ENCODE measurements around the gene RASAL2.
"Not testable (repeated sequence)": the region's sequence is repeated elsewhere in the genome, so short reads cannot be mapped to it uniquely, and the experiment has no call there.

RASAL2 gene

DNA sequence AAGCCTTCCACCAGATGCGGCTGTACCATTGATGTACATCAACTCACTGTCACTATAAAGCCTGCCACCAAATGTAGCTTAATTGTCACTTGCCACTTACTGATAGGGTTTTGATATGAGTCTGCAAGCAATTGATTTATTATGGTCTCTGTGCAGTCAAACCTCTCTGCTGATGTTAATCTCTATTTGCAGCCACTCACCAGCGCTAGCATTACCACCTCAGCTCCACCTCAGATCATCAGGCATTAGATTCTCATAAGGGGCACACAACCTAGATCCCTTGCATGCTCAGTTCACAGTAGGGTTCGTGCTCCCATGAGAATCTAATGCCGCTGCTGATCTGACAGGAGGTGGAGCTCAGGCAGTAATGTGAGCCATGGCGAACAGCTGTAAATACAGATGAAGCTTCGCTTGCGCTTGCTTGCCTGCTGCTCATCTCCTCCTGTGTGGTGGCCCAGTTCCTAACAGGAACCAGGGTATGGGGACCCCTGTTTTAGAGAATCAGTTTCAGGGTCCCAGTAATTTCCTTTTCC, 26.7 kb downstream of the RASAL2 start:
- DNase-seq = not testable (repeated sequence)

DNA sequence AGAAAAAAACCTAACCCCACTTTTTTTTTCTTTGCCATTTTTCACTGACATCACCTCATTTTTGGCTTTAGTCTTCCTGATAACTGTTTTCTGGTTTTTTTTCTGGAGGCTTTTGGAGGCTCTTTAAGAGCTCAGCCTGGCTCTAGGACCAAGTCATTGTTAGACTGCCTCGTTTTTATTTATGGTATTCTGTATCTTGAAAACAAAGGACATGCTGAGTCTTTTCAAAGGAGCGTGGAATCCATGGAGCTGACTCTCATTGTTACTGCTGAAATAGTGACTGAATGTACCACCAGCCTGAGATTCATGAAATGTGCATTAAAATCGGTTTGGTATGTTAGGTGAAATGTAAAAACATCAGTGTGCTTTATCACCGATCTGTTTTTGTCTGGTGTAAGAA, 28.0 kb downstream of the RASAL2 start:
- DNase-seq = no peak

DNA sequence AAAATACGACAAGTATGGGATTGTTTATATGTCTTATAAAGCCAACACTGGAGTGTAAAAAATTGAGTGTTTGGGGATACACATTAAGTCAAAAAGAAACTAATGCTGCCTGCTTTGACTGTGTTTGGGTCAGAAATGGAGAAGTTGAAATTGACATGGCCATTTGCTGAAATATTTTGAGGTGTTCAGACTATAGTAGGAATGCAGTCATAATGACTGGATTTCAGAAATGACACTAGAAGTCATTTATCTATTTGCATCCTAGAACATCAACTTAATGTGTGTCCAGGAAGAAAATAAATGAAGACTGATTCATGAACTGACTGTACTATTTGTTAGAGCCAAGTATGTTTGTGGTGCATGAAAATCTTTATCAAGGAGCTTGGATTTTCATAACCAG, 28.4 kb downstream of the RASAL2 start:
- no peak for DNase-seq

DNA sequence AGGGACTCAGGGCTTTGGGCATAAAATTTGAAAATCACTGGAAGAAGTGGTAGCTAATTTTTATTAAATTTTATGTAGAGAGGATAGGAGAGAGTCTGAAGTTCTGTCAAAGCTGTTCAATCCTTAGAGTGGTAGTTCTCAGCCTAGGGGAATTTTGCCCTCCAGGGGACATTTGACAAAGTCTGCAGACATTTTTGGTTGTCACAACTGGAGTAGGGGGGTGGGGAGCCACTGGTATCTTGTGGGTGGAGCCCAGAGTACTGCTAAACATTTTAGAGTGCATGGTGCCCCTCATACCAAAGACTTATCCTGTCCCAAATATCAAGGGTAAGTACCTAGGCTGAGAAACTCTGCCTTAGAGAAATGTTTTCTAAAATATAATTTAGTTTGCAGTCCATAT, 30.2 kb downstream of the RASAL2 start:
- DNase-seq = no peak

DNA sequence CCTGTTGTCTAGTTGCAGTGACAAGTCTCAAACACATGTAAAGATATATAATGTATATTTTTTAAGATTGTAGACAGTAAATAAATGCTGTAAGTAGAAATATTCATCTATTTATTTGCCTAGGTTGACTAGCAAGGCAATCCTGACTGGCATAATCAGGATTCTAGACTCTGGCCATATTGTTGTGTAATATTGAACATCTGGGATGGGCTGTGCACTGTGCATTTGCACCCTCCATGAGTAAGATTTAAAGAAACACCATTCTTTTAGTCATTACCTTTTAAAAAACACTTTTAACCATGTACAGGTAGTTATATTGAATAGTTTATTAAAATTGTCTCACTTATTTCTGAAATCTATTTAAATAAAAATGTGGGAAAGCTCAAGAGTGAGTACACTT, 32.4 kb downstream of the RASAL2 start:
- DNase-seq = no peak

DNA sequence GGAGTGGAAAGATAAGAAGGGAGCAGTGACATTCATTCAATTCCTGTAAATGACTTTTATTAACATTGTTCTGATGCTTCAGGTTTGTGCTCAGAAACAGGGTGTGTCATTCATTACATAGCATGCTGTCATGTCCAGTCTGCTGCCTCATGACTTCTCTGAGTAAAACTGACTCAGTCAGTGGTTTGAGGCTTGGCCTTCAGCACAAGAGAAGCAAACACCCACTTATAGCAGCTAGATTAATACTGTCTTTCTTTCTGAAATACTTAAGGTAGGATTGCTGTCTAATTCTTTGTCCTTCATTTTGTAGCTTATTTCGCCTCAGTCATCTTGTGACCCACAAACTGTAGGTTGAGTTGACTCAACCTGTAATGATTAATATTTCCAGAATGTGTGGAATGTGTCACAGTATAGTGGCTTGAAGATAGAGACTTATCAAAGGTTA, 32.9 kb downstream of the RASAL2 start:
- DNase-seq = peak; percentile 65

DNA sequence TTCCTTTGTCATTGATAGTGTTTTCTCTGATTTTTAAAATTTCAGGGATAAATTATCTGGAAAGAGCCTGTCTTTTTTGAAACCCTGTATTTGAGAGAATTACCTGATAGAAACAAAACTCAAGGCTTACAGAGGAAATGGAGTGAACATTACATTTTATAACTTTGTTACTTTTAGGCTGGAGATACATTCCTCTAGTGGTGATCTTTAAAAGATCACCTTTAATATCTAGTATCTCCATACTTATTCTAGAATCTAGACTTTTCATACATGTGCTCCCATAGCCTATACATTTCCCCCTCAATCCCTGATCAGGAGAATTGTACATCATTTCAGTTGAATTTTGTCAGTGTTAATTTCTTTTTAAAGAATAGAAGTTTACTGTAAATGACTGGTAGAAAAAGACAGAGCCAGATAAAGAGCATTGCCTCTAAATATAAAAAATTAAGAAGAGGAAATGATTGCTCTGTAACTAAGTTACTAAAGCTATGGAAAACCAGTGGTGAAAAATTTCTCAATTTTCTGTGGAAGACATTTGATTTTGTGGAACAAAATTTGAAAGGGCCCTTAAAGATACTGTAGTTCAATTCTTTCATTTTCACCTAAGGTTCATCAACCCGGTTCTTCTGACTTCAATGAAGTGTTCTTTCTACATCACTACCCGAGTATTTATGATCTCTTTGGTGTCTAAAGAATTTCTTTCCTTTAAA, 33.7 kb downstream of the RASAL2 start:
- DNase-seq = no peak

DNA sequence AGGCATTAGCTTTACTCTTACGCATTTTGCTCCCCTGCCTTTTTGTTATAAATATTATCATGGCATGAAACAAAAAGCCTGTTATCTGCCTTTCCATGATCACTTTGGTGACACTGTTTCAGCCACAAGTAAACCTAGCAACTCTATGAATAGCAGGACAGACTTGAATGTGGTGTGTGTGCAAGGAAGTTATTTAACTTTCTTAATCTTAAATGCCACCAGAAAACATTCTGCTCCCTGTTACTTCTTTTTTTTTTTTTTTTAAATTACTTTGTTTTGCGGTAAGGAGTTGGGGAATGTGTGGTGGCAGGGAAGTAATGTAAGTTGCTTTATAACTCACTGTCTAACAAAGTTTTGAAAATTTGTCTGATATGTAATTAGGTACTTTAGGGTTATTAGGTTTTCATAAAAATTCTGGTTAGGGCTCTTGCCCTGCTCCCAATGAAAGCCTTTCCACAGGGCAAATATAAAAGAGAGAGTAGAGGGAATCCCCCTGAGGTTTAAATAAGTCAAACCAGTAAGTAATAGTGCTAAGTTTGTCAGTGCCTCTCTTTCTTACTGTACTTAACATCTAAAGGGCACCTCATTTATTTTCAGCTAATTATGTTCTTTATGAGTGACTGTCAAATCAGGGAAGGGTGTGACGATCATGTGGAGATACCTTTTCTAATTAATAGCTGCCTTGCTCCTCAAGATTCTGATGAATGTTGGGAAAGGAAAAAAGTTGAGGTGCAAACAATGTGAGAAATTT, 39.5 kb downstream of the RASAL2 start:
- DNase-seq = no peak

DNA sequence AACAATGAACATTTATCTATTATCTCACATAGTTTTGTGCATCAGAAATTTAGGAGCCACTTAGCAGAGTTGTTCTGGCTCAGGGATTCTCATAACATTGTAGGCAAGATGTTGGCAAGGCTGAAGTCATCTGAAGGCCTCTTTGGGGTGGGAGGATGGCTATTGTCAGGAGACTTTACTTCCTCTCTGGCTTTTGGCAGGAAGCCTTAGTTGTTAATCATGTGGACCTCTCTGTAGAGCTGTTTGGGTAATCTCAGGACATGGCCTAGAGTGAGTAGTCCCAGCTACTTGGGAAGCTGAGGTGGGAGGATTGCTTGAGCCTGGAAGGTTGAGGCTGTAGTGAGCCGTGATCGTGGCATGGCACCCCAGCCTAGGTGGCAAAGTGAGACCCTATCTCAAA, 40.2 kb downstream of the RASAL2 start:
- DNase-seq = no peak

DNA sequence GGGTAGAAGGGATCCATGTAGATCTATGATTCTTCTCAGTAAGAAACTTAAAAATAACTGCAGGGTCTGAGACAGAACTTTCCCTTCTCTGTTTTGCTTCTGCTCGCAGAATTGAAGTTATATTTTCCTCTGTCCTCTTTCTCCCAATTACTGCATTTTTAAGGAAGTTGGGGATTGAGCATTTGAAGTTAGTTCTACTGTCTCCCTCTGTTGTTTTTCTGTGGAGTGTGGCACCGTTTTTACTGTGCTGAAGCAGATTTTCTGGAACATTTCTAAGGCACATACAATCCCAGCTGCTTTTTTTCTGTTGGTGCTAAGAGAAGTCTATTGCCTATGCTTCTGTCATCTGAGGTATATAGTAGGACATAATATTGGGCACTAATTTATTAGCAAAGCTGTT, 43.3 kb downstream of the RASAL2 start:
- DNase-seq = no peak

DNA sequence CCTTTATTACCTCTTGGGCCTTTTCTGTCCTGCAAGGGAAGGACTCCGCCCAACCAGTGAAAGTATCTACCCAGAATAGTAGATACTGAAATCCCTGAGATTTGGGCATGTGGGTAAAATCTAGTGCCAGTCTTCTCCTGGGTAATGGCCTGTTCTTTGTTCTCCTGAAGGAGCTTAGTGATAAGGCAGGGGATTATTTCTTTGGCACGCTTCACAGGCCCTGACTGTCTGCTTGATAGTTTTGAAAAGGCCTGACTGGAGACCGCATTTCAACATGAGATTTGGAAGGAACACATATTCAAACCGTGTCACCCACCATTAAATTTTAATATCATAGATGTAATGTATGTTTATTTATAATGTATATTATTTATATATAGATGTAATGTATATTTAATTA, 48.9 kb downstream of the RASAL2 start:
- no peak for DNase-seq

DNA sequence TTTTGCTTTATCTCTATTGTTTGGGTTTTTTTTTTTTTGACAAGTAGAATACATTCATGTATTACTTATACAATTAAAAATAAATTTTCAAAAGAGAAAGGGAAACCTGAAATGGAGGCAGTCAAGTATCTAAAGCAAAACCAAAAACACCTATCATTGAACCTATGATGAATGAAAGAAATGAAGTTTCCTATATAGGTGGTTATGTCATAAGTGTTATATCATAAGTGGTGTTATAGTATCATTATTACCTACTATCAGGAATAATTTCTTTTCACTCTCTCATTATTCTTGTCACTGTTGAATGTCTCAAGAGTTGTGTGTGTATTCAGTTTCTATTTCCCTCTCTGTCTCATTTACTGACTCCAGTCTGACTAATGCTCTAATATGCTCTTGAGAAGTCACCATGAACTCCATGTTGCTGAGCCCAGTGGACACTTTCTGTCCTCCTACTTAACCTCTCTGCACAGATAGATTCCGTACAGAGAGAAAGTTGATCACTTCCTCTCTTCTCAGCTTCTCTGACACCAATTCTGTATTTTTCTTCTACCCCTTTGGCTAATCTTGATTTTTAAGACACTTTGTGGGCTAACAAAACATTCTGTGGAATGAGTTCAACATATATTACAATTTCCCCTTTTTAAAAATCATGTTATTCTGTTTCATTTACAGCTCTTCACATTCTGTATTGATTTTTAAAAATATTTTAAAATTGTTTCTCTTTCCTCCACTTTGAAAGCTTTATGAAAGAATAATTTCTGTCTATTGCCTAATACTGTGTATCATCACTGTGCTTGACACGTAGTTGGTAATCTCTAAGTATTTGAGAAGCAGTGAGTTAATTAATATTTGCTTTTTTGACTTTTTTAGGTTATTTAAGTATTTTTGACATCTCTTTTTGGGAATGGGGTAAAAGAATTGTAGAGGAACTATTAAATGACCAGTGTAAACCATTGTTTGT, 50.1 kb downstream of the RASAL2 start:
- DNase-seq = no peak

DNA sequence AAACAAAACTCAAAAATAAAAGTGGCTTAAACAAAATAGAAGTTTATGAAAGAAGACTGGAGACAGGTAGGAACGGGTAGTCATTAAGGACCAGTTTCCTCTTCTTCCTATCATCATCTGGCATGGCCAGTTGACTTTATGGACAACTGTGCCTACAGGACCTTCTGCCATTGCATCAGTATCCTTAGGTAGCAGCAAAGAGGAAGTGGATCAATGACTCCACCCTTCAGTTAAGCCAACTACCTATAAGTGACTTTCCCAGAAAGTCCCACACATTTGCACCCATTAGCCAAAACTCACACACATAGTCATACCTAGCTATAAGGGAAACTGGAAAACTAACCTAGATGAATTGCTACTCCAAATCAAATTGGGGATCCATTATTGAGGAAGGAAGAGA, 51.7 kb downstream of the RASAL2 start:
- DNase-seq = no peak

DNA sequence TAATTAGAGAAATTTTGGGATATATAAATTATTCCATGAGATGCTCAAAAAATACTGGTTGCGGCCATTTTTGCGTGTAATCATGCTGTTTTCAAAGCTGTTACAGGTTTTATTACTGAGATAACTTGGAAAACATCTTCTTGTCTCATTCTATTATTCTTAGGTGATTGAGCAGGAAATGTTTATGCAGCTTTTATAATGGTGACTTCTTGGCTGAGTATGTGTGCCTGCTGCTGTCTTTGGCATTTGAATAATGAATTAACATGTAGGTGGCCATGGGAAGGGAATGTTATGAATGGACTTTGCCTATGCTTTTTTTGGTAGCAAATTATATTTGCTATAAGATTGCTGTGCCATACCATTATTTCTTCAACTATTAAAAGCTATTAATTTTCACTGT, 52.5 kb downstream of the RASAL2 start:
- no peak for DNase-seq

DNA sequence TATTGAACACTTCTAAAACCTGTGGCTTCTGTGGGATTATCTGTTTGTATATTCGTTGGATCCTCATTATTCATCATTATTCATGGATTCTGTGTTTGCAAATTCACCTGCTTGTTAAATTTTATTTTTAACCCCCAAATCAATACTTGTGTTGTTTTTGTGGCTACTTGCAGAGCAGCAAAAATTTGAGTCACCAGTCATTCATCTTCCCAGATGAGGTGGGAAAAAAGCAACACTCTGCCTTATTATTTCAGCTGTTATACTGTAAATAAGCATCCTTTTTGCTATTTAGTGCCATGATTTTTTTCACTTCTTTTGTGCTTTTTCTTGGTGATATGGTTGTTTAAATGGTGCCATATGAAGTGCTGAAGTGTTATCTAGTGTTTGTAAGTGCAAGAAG, 56.7 kb downstream of the RASAL2 start:
- no peak for DNase-seq

DNA sequence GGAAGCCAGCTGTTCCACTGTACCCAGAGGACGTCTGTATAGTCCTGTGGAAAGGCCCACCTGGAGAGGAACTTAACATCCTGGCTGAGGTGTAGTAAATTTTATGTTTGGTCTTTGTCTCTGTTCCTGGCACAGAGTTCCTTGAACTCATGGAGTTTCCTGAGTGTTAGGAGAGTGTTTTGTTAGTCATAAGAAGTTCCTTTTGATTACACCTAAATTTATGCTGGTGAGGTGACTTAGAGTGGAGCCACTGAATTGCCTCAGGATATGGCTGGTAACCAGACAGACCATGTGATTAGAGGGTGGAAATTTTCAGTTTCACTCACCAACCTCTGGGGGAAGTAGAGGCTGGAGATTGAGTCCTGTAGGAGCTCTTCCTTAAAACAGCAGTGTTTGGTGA, 57.9 kb downstream of the RASAL2 start:
- no peak for DNase-seq

DNA sequence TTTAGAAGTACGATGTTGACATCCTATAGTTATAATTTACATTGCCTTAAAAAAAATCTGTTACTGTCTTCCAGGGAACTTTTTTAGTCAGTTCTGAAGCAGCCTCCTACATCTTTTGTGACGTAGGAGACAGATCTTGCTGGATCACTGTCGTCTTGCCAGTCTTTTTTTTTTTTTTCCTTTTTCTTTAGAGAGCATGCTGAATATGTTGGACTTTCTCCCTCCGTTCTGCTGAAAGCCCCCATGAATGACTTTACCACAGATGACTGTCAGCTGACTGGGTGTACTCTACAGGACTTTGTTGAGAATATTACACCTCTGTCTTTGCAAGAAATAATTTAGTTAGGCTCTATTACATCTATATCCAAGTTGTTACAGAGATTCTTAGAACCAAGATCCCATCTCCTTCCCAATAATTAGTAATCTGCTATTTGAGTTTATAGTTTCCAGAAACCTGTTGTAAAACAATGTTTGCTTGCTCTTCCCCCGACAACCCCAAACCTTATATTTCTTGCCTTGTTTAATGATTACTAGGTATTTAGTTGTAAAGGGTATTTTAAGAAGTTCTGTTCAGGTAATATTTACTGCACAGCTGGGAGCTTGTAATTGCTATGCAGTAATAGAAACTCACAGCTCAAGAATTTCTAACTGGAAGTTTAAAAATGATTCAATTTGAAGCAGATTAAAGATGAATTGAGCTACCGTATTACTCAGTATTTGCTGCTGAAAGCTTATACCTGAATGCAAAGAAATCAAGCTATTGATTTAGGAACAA, 61.8 kb downstream of the RASAL2 start:
- DNase-seq = no peak

DNA sequence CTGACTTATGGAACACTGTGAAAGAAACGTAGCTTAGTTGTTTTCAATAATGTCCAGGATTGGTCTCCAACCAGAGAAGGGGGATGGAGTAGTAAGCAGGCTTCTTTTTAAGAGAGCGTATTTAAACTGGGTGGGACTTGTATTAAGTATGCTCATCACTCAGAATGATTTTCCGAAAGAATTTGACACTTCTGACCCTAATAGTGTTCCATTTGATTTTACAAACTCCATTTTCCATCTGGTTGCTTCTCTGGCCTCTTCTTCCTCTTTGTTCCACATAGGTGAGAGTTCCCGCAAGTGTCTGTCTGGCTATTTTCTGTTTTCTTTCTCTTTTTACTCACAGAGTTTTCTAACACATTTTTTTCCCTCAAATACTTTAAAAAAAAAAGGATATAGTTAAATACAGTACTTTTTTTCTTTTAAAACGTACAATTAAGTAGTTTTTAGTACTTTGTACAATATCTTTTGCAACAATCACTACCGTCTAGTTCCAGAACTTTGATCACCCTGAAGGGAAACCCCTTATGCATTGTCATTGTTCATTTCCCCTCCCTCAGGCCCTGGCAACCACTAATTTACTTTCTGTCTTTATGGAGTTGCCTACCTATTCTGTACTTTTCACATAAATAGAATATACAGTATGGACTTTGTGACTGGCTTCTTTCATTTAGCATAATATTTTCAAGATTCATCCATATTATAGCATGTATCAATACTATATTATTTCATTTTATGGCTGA, 67.0 kb downstream of the RASAL2 start:
- no peak for DNase-seq

DNA sequence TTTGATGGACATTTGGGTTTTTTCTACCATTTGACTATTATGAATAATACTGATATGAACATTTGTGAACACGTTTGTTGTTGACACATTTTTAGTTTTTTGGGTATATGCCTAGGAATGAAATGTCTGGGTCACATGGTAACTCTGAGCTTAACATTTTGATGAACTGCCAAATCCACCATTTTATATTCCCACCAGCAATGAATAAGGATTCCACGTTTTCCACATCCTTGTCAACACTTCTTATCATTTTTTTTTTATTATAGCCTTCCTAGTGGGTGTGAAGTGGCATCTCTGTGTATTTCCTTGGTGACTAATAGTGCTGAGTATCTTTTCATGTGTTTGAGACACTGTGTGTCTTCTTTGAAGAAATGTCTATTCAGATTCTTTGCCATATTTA, 67.6 kb downstream of the RASAL2 start:
- DNase-seq = no peak

DNA sequence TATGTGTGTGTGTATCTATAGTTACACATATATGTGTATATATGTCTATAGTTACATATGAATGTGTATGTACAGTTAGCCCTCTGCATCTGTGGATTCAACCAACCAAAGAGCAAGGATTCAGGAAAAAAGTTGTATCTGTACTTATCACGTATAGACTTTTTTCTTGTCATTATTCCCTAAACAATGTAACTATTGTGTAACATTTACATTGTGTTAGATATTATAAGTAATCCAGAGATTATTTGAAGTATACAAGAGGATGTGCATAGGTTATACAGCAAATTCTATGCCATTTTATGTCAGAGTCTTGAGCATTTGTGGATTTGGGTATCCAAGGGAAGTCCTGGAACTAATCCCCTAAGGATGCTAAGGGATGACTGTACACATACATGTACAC, 71.3 kb downstream of the RASAL2 start:
- DNase-seq = no peak

DNA sequence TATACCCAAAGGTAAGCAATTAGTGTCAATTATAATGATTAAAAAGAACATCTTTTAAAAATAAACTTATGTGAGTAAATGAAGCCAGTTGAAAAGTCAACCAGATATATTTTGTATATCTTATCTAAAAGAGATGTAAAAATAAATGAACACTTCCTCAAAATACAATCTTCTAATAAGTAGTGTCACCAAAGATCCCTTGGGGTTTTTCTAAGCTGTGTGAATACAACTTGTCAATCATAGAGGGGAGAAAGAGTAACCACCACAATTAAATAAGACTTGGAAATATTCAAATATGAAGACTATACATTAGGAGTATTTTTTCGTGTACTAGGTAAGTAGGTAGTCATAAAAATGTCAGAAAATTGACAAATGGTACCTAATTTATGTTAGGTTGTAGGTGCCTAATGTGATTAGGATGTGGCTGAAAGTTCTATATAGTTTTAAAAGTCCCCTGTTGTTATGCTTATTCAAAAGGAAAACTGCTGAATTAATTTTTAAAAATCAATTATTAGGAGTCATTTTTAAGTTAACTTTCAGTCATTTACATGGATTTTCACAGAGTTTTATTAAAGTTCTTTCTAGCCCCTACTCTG, 72.6 kb downstream of the RASAL2 start:
- DNase-seq = no peak

Data from amniotic stem cell (primary cell).